SU-DHL-6 (cell line): ENCODE measurements around the gene DDAH2.

Experiments
- H2AFZ ChIP-seq: fragments of 200-600 bp; sonication (generic); 2 replicates; pipeline ENCODE4 v1.6.1; 2014; ENCODE audit warnings: low read depth, mild to moderate bottlenecking, moderate library complexity, mixed read lengths, antibody characterized with exemption, low read length; ENCODE audit not compliant: severe bottlenecking
- H3F3A ChIP-seq: fragments of 200-600 bp; shearing (Covaris generic); 2 replicates; pipeline ENCODE4 v1.6.0; 2016; ENCODE audit warnings: antibody characterized with exemption, mild to moderate bottlenecking; ENCODE audit not compliant: insufficient read depth
- H3K27ac ChIP-seq: fragments of 200-600 bp; sonication (generic); 2 replicates; pipeline ENCODE4 v1.5.1; 2016; ENCODE audit warnings: low read depth, mild to moderate bottlenecking, low read length, moderate library complexity, mixed read lengths
- H3K27me3 ChIP-seq: fragments of 200-600 bp; sonication (generic), shearing (Covaris generic); 2 replicates; pipeline ENCODE4 v1.6.0; 2014; ENCODE audit warnings: mild to moderate bottlenecking, low read length
- H3K36me3 ChIP-seq: fragments of 200-600 bp; sonication (generic); 2 replicates; pipeline ENCODE4 v1.6.1; 2014; ENCODE audit warnings: mild to moderate bottlenecking, low read length, mixed read lengths
- H3K4me2 ChIP-seq: fragments of 300-600, 200-600 bp; shearing (Covaris generic), sonication (generic); 2 replicates; pipeline ENCODE4 v1.6.0; 2014; ENCODE audit warnings: low read length, low read depth, mild to moderate bottlenecking; ENCODE audit not compliant: poor library complexity, severe bottlenecking
- H3K4me3 ChIP-seq: fragments of 200-600 bp; sonication (generic); 2 replicates; pipeline ENCODE4 v1.5.1; 2014; ENCODE audit warnings: antibody characterized with exemption, low read length, mild to moderate bottlenecking, mixed read lengths; ENCODE audit not compliant: insufficient read depth, poor library complexity, severe bottlenecking
- H3K79me2 ChIP-seq: fragments of 200-600 bp; sonication (generic); 2 replicates; pipeline ENCODE4 v1.6.1; 2014; ENCODE audit warnings: mild to moderate bottlenecking, low read length, moderate library complexity; ENCODE audit not compliant: insufficient read depth
- H3K9ac ChIP-seq: fragments of 200-600 bp; sonication (generic); 2 replicates; pipeline ENCODE4 v1.7.0; 2014; ENCODE audit warnings: mild to moderate bottlenecking, low read length
- H3K9me2 ChIP-seq: fragments of 200-600 bp; sonication (generic); replicated peaks from 2 replicates; pipeline ENCODE4 v1.6.1; 2014; ENCODE audit warnings: low read length; ENCODE audit not compliant: insufficient read depth
- H3K9me3 ChIP-seq: fragments of 200-600 bp; sonication (generic); 2 replicates; pipeline ENCODE4 v1.6.1; 2014; ENCODE audit warnings: low read length, mixed read lengths; ENCODE audit not compliant: insufficient read depth
- H4K20me1 ChIP-seq: fragments of 200-600 bp; sonication (generic); 2 replicates; pipeline ENCODE4 v1.6.1; 2014; ENCODE audit warnings: low read depth, mild to moderate bottlenecking, antibody characterized with exemption, low read length, moderate library complexity, mixed read lengths
- EZH2phosphoT487 ChIP-seq: fragments of 200-600 bp; sonication (generic), shearing (Covaris generic); conservative IDR thresholded peaks from 2 replicates; pipeline ENCODE4 v1.6.1; 2018; ENCODE audit warnings: mild to moderate bottlenecking, antibody characterized with exemption, low read length, moderate library complexity, mixed read lengths
- TF ChIP-seq, protein P1 (sequence below): fragments of 200-600 bp; sonication (generic); IDR thresholded peaks from one replicate; pipeline ENCODE4 v1.5.1; 2017; ENCODE audit warnings: antibody characterized with exemption, mild to moderate bottlenecking, low read length, moderate library complexity; ENCODE audit not compliant: insufficient read depth, poor library complexity, severe bottlenecking

Gene DDAH2

DNA sequence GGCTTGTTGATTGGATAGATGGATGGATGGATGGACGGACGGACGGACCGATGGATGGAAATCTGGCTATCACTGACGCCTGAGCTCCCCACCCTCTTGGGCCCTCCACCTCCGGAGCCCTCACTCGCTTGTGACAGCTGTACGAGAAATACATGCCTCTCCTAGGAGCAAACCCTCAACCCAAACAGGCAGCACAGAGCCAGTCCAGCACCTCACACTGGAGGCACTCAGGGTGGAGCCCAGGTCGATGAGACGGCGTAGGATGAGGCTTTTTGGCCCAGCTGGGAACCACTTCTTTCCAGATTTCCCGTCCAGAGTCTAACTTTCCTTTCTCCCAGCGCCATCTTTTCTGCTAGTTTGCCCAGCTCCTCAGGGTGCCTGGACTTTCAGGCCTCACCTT is 45.5 kb downstream of the DDAH2 start:
- Histone ChIP-seq H3K27ac (no peak overlapping the region), H3K9ac (no peak overlapping the region), H3K4me2 (no peak overlapping the region), H3K9me3 (no peaks in the 10 kb centered on the region), H3K79me2 (no peaks in the 10 kb centered on the region), H3F3A (no peaks in the 10 kb centered on the region), H3K9me2 (no peaks in the 10 kb centered on the region), H3K4me3 (no peak overlapping the region), H3K27me3 (no peaks in the 10 kb centered on the region), H4K20me1 (no peaks in the 10 kb centered on the region), H3K36me3 (no peaks in the 10 kb centered on the region), H2AFZ (no peak overlapping the region)
- no peak for TF ChIP-seq EZH2phosphoT487
- TF ChIP-seq, protein P1, sequence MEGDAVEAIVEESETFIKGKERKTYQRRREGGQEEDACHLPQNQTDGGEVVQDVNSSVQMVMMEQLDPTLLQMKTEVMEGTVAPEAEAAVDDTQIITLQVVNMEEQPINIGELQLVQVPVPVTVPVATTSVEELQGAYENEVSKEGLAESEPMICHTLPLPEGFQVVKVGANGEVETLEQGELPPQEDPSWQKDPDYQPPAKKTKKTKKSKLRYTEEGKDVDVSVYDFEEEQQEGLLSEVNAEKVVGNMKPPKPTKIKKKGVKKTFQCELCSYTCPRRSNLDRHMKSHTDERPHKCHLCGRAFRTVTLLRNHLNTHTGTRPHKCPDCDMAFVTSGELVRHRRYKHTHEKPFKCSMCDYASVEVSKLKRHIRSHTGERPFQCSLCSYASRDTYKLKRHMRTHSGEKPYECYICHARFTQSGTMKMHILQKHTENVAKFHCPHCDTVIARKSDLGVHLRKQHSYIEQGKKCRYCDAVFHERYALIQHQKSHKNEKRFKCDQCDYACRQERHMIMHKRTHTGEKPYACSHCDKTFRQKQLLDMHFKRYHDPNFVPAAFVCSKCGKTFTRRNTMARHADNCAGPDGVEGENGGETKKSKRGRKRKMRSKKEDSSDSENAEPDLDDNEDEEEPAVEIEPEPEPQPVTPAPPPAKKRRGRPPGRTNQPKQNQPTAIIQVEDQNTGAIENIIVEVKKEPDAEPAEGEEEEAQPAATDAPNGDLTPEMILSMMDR = no peak

DNA sequence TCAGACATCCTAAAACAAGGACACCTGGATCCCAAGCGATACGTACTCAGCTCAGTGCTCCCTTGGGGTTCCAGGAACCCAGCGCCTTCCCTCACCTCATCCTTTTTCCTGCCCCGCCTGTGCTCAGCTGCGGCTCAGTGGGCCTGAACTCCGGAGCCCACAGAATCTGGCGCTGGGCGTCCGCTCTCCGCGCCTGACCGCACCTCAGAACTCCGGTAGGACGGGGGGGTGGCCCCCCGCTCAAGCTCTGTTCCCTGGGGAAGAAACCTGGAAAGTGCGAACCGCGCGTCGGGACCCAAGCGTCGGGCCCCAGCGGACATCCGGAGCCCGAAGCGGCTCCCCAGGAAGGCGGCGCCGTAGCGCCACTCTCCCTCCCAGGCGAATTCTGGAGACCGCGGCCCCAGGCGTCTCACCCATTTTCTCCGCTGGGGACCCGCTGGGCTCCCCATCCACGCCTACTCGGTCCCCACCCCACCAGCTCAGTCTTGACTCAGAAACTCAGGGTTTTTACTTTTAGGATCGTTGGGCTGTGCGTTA is 47.9 kb downstream of the DDAH2 start:
- Histone ChIP-seq H3K9ac (peak overlapping the region; percentile 9; the same call in 1 of the 2 replicates), H3K27me3 (no peaks in the 10 kb centered on the region), H4K20me1 (no peaks in the 10 kb centered on the region), H3K79me2 (no peaks in the 10 kb centered on the region), H3K36me3 (no peaks in the 10 kb centered on the region), H2AFZ (peak overlapping the region; percentile 23), H3K9me3 (no peaks in the 10 kb centered on the region), H3K4me2 (peak overlapping the region; percentile 30), H3K9me2 (no peaks in the 10 kb centered on the region), H3K4me3 (no peak overlapping the region), H3K27ac (no peak overlapping the region), H3F3A (no peaks in the 10 kb centered on the region; the same call in 1 of the 2 replicates)
- no peak for TF ChIP-seq EZH2phosphoT487
- TF ChIP-seq, protein P1 = no peak

DNA sequence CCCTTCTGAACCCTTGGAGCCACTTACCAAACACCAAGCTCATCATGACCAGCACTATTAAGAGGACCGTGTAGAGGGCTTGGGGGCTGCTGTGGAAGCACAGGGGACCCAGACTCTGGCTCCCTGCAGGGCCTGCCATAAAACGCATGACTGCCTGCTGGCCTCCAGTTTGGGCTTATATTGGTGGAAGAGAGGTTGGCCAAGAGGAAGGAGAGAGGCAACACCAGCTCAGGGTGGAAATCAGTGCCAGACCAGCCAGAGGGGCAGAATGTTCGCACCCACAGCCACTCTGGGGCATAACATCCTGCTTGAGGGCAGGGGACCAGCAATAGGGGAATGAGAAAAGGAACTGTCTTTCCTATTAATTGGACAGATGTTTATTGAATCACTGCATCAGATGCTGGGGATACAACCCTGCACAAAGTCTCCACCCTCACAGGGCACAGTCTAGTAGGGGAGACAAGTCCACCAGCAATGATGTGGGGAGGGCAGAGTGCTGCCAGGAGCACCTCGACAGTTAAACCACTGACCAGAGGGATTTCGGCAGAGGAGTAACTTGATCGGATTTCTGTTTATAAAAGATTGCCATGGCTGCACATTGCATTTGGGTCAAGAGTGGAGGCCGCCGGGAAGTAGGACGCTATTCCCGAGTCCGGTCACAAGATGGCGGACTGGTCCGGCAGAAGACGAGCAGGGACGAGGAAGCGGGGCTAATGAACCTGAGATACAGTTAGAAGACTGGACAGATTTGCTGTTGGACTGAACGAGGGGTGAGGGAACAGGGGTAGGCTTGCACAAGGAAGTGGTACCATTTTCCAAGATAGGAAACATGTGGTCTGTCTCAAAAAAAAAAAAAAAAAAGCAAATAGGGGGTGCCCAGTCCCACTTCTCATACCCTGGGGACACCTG is 48.6 kb downstream of the DDAH2 start, which contains the start of gene LY6G5C:
Gene LY6G5C, minus strand, starts transcription at position 842 of the 909 bp plus-strand sequence. Its CDS starts 694 bp downstream, at position 148.
- Histone ChIP-seq H3K4me3 (no peak within 1 kb of the TSS), H3K4me2 (peak within 1 kb of the TSS; percentile 30), H3K9ac (peak within 1 kb of the TSS; percentile 9; the same call in 1 of the 2 replicates), H3K9me2 (no peaks in the 10 kb centered on the region), H3K36me3 (no peaks in the 10 kb centered on the region), H4K20me1 (no peaks in the 10 kb centered on the region), H3K9me3 (no peaks in the 10 kb centered on the region), H3K79me2 (no peaks in the 10 kb centered on the region), H2AFZ (peak within 1 kb of the TSS; percentile 23), H3K27ac (no peak within 1 kb of the TSS), H3K27me3 (no peaks in the 10 kb centered on the region), H3F3A (peaks cover 5% of the 10 kb centered on the region; the same call in 1 of the 2 replicates)
- no peak for TF ChIP-seq EZH2phosphoT487
- TF ChIP-seq, protein P1 = peak; percentile 28
